GM12891 (cell line): ENCODE measurements around the gene KRTAP3-2.
"Not testable (repeated sequence)": the region's sequence is repeated elsewhere in the genome, so short reads cannot be mapped to it uniquely, and the experiment has no call there.

ENCODE experiments used
- POLR2A ChIP-seq: IDR thresholded peaks from 2 replicates; pipeline ENCODE4 v1.6.1; 2011; ENCODE audit warnings: low read depth, low read length, control low read depth
- POLR2AphosphoS5 ChIP-seq: IDR thresholded peaks from 2 replicates; pipeline ENCODE4 v1.6.1; 2011; ENCODE audit warnings: low read depth, low read length, control low read depth
- TAF1 ChIP-seq: IDR thresholded peaks from 2 replicates; pipeline ENCODE4 v1.6.1; 2011; ENCODE audit warnings: low read depth, low read length, control low read depth

GRCh38 chr17:40999563-40999962, at the start of gene KRTAP3-2:
- TF ChIP-seq POLR2AphosphoS5, POLR2A, TAF1: not testable (repeated sequence)
